Small intestine (tissue), 7 donors: ENCODE measurements around the gene DDAH1. TPM values are rescaled to one million over a fixed set of nuclear protein-coding genes. Genes with fewer than 3 reads are reported as not detected.
A peak's percentile ranks its signal among the peaks of the same experiment; 100 is the strongest.

Experiments used
- DNase-seq, 2 donors: peaks; one replicate each; pipeline versions ENCODE4 v3.0.0 to v3.0.0-alpha.2; 2013
- FAIRE-seq: peaks from 2 replicates; lab custom pipeline; 2012; peaks lifted over from hg19 to GRCh38; lab: Jason Lieb, UNC
- H3K27ac ChIP-seq, 3 donors: one replicate each; pipeline ENCODE4 v1.5.1; 2013; ENCODE audit warnings: low read length in 2 of 3, mild to moderate bottlenecking in 2 of 3, control low read depth in 1 of 3, inconsistent platforms in 1 of 3, low read depth in 1 of 3, moderate library complexity in 1 of 3
- H3K27me3 ChIP-seq, 3 donors: one replicate each; pipeline ENCODE4 v1.6.1; 2013; ENCODE audit warnings: low read length in 3 of 3, inconsistent platforms in 1 of 3; ENCODE audit not compliant: control insufficient read depth in 3 of 3, insufficient read depth in 3 of 3
- H3K36me3 ChIP-seq, 3 donors: one replicate each; pipeline ENCODE4 v1.6.1; 2013; ENCODE audit warnings: low read length in 3 of 3, inconsistent platforms in 1 of 3, low read depth in 1 of 3, mild to moderate bottlenecking in 1 of 3, moderate library complexity in 1 of 3; ENCODE audit not compliant: control insufficient read depth in 3 of 3, insufficient read depth in 2 of 3
- H3K4me1 ChIP-seq, 3 donors: one replicate each; pipeline ENCODE4 v1.6.1; 2013; ENCODE audit warnings: low read length in 2 of 3, inconsistent platforms in 1 of 3, low read depth in 1 of 3, mild to moderate bottlenecking in 1 of 3, moderate library complexity in 1 of 3; ENCODE audit not compliant: control insufficient read depth in 3 of 3, insufficient read depth in 2 of 3
- H3K4me3 ChIP-seq, 3 donors: one replicate each; pipeline ENCODE4 v1.5.1; 2013; ENCODE audit warnings: low read length in 3 of 3, control low read depth in 1 of 3, inconsistent platforms in 1 of 3, low read depth in 1 of 3, mild to moderate bottlenecking in 1 of 3, moderate library complexity in 1 of 3
- H3K9me3 ChIP-seq, 2 donors: one replicate each; pipeline ENCODE4 v1.6.1; 2013; ENCODE audit warnings: low read depth in 1 of 2, low read length in 1 of 2; ENCODE audit not compliant: control insufficient read depth in 2 of 2, insufficient read depth in 1 of 2
- WGBS, 3 donors: extraction: QIAGEN DNeasy Blood & Tissue Kit; methylation state at CpG; one replicate each; pipeline ENCODE4 v1.1.7; 2013; 5-methylcytosine and 5-hydroxymethylcytosine counted together
- polyA plus RNA-seq, 4 donors: library from polyadenylated mRNA; stranded (reverse) in 3 of 4; unstranded in 1 of 4; fragments of 200-250 nt in 3 of 4; fragments of 120-200 nt in 1 of 4; gene quantifications; one replicate each; pipeline versions ENCODE4 v1.2.1 to v1.2.3, GENCODE V29; 2013
- donor health status: healthy with polysubstance abuse.
- donor health status: control.
- donor health status: control.
- donor health status: Bipolar disorder and iron deficiency.
- donor health status: healthy.

The DDAH1 gene
- polyA plus RNA-seq, 4 donors, result 21.9 to 130 (median 46.7) TPM

GRCh38 chr1:85394130-85394529 lies 70.8 kb downstream of the DDAH1 start:
- H3K27ac ChIP-seq, result no peak overlapping the region
- H3K4me3 ChIP-seq, result no peak overlapping the region
- FAIRE-seq (no peak), DNase-seq (no peak)
- no peaks in the 10 kb centered on the region for H3K4me1 ChIP-seq
- WGBS, 3 donors, result 89 to 93% (median 92%) methylated on average over 2 of the region's 2 CpGs
- no peaks in the 10 kb centered on the region for H3K9me3 ChIP-seq
- H3K27me3 ChIP-seq, result no peaks in the 10 kb centered on the region
- no peaks in the 10 kb centered on the region for H3K36me3 ChIP-seq

- Histone ChIP-seq H3K27ac (no peak overlapping the region), H3K27me3 (no peaks in the 10 kb centered on the region), H3K9me3 (no peaks in the 10 kb centered on the region), H3K4me1 (no peaks in the 10 kb centered on the region), H3K4me3 (no peak overlapping the region), H3K36me3 (no peaks in the 10 kb centered on the region)
- DNase-seq, result no peak
- FAIRE-seq, result no peak
These were observed 71.5 kb downstream of the DDAH1 start for GRCh38 chr1:85393490-85393889.

DNA sequence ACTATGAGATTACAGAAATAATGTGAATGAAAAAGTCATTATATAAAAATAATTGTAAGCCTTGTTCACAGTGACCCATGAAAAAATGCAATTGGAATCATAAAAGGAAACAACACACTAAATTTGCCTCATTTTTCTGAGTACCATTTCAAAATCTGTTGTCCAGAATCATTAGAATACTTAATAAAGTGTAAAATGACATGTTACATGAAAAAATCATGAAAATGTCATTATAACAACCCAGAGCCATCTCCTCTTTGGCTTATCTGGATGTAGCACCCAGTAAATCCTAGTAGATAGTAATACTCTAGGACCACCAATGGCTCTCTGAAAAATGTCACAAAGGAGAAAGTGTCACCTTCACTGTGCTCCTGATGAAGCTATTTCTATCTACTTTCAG lies 76.5 kb downstream of the DDAH1 start:
- Histone ChIP-seq H3K4me3 (no peak overlapping the region), H3K36me3 (no peaks in the 10 kb centered on the region), H3K27ac (no peak overlapping the region), H3K9me3 (peaks cover 0 to 20% of the 10 kb centered on the region in 2 donors), H3K4me1 (no peaks in the 10 kb centered on the region), H3K27me3 (no peaks in the 10 kb centered on the region)
- no peak for FAIRE-seq
- DNase-seq, result no peak

- peaks cover 0 to 20% of the 10 kb centered on the region in 2 donors for H3K9me3 ChIP-seq
- no peaks in the 10 kb centered on the region for H3K27me3 ChIP-seq
- no peaks in the 10 kb centered on the region for H3K4me1 ChIP-seq
- no peak for DNase-seq
- FAIRE-seq, result no peak
- H3K36me3 ChIP-seq, result no peaks in the 10 kb centered on the region
- 70 to 86% (median 76%) methylated on average over 2 of the region's 2 CpGs for WGBS, 3 donors
- H3K27ac ChIP-seq, result no peak overlapping the region
- no peak overlapping the region for H3K4me3 ChIP-seq
These were observed 77.2 kb downstream of the DDAH1 start for GRCh38 chr1:85387781-85388180.

- Histone ChIP-seq H3K4me1 (no peaks in the 10 kb centered on the region), H3K27ac (no peak overlapping the region), H3K9me3 (peaks cover 0 to 28% of the 10 kb centered on the region in 2 donors), H3K27me3 (no peaks in the 10 kb centered on the region), H3K4me3 (no peak overlapping the region), H3K36me3 (no peaks in the 10 kb centered on the region)
- WGBS, 3 donors, result 45 to 72% (median 61%) methylated on average over 3 of the region's 3 CpGs
- FAIRE-seq, result no peak
- peak in 1 of 2 donors; percentile 27 for DNase-seq
These were observed 78.8 kb downstream of the DDAH1 start for GRCh38 chr1:85386068-85386722.

GRCh38 chr1:85379203-85380136 lies 85.5 kb downstream of the DDAH1 start:
- DNase-seq (no peak), FAIRE-seq (no peak)
- Histone ChIP-seq H3K36me3 (no peaks in the 10 kb centered on the region), H3K27ac (no peak overlapping the region), H3K4me3 (no peak overlapping the region), H3K27me3 (no peaks in the 10 kb centered on the region), H3K4me1 (no peaks in the 10 kb centered on the region), H3K9me3 (peaks cover 0 to 13% of the 10 kb centered on the region in 2 donors)
- 80 to 83% (median 81%) methylated on average over 4 of the region's 4 CpGs for WGBS, 3 donors

DNA sequence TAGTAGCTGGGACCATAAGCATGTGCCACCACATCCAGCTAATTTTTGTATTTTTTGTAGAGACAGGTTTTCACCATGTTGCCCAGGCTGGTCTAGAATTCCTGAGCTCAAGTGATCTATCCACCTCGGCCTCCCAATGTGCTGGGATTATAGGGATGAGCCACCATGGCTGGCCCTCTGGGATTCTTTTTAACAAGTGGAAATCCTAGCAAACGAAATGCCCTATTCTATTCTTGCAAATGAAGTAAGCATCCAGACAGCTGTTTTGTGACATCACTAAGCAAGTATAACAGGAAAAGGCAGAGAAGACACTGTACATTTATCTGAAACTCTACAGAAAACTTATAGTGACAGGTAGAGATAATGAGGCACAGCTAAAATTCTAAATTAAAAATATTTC lies 86.4 kb downstream of the DDAH1 start:
- Histone ChIP-seq H3K9me3 (peaks cover 0 to 8% of the 10 kb centered on the region in 2 donors), H3K4me3 (no peak overlapping the region), H3K36me3 (no peaks in the 10 kb centered on the region), H3K27ac (no peak overlapping the region), H3K4me1 (no peaks in the 10 kb centered on the region), H3K27me3 (no peaks in the 10 kb centered on the region)
- no peak for FAIRE-seq
- 85 to 91% (median 89%) methylated on average over 2 of the region's 2 CpGs for WGBS, 3 donors
- no peak for DNase-seq

GRCh38 chr1:85376356-85376755 lies 88.6 kb downstream of the DDAH1 start:
- H3K27ac ChIP-seq, result no peak overlapping the region
- no peak for FAIRE-seq

More at GRCh38 chr1:85376356-85376755, 88.6 kb downstream of the DDAH1 start:
- DNase-seq, result no peak
- 68 to 88% (median 76%) methylated on average over 1 of the region's 1 CpG for WGBS, 3 donors
- H3K9me3 ChIP-seq, result no peaks in the 10 kb centered on the region
- H3K27me3 ChIP-seq, result no peaks in the 10 kb centered on the region
- H3K4me1 ChIP-seq, result no peaks in the 10 kb centered on the region
- H3K4me3 ChIP-seq, result no peak overlapping the region
- no peaks in the 10 kb centered on the region for H3K36me3 ChIP-seq
